Breast epithelium (tissue), 4 donors: Measurements from ENCODE around the gene DNAJA2. TPM values are rescaled to one million over a fixed set of nuclear protein-coding genes. Genes with fewer than 3 reads are reported as not detected.

Source experiments
- DNase-seq, 2 donors: peaks; one replicate each; pipeline ENCODE4 v3.0.0-alpha.2; 2019; ENCODE audit warnings: low spot score in 2 of 2
- H3K27ac ChIP-seq, 2 donors: fragments of 200-600 bp; sonication (generic) in 1 of 2; one replicate each; pipeline ENCODE4 v1.5.1; 2016 to 2019; ENCODE audit warnings: mild to moderate bottlenecking in 1 of 2
- H3K27me3 ChIP-seq, 2 donors: fragments of 200-600 bp; sonication (generic) in 1 of 2; one replicate each; pipeline versions ENCODE4 v1.5.1 to v1.6.0; 2017 to 2019; ENCODE audit warnings: control low read depth in 1 of 2, mild to moderate bottlenecking in 1 of 2
- H3K36me3 ChIP-seq: fragments of 200-600 bp; one replicate; pipeline ENCODE4 v1.5.1; 2019
- H3K4me1 ChIP-seq, 2 donors: fragments of 200-600 bp; sonication (generic); one replicate each; pipeline ENCODE4 v1.5.1; 2016 to 2019; ENCODE audit warnings: control low read depth in 1 of 2
- H3K4me3 ChIP-seq, 3 donors: fragments of 200-600 bp; sonication (generic); 1 replicate in 2 of 3; 2 replicates in 1 of 3; pipeline ENCODE4 v1.5.1; 2016 to 2019; ENCODE audit warnings: mild to moderate bottlenecking in 3 of 3, moderate library complexity in 2 of 3
- H3K9me3 ChIP-seq, 2 donors: fragments of 200-600 bp; sonication (generic) in 1 of 2; one replicate each; pipeline ENCODE4 v1.5.1; 2016 to 2019; ENCODE audit warnings: control low read depth in 1 of 2
- POLR2A ChIP-seq: fragments of 450-650 bp; IDR thresholded peaks from one replicate; pipeline ENCODE4 v1.6.1; 2016; ENCODE audit warnings: antibody characterized with exemption, mild to moderate bottlenecking, moderate library complexity
- POLR2AphosphoS5 ChIP-seq, 3 donors: sonication (generic); formaldehyde crosslinking; IDR thresholded peaks; one replicate each; pipeline ENCODE4 v1.6.1; 2017; ENCODE audit warnings: antibody characterized with exemption in 3 of 3
- intact Hi-C: fragments of 100-400 bp; cut with DNase I; formaldehyde crosslinking; loops from one replicate; pipeline ENCODE4 v1.15.1; 2023; ENCODE audit warnings: low total_unique reads
- total RNA-seq, 3 donors: library from RNA; depleted of rRNA; stranded (reverse); fragments of >200 nt; gene quantifications; one replicate each; pipeline ENCODE4 v1.1.0, GENCODE V29; 2016
- TF ChIP-seq, protein P1 (sequence below), 3 donors: fragments of 450-650 bp; IDR thresholded peaks; one replicate each; pipeline ENCODE4 v1.5.1; 2016 to 2017; ENCODE audit warnings: antibody characterized with exemption in 3 of 3, mild to moderate bottlenecking in 3 of 3, moderate library complexity in 3 of 3

DNAJA2 gene
- total RNA-seq, 3 donors from 2014 or later, result 44.6 to 65.3 (median 51.2) TPM

- Histone ChIP-seq H3K27me3 (no peaks in the 10 kb centered on the region), H3K36me3 (no peaks in the 10 kb centered on the region), H3K9me3 (no peaks in the 10 kb centered on the region), H3K4me3 (peak overlapping the region; percentile 73 to 99 (median 88)), H3K4me1 (peaks cover 4% of the 10 kb centered on the region in 2 donors), H3K27ac (peak overlapping the region; percentile 95 to 99)
- TF ChIP-seq POLR2A (no peak), POLR2AphosphoS5 (IDR thresholded peaks at IDR 0.05) (no peak)
- TF ChIP-seq, protein P1, sequence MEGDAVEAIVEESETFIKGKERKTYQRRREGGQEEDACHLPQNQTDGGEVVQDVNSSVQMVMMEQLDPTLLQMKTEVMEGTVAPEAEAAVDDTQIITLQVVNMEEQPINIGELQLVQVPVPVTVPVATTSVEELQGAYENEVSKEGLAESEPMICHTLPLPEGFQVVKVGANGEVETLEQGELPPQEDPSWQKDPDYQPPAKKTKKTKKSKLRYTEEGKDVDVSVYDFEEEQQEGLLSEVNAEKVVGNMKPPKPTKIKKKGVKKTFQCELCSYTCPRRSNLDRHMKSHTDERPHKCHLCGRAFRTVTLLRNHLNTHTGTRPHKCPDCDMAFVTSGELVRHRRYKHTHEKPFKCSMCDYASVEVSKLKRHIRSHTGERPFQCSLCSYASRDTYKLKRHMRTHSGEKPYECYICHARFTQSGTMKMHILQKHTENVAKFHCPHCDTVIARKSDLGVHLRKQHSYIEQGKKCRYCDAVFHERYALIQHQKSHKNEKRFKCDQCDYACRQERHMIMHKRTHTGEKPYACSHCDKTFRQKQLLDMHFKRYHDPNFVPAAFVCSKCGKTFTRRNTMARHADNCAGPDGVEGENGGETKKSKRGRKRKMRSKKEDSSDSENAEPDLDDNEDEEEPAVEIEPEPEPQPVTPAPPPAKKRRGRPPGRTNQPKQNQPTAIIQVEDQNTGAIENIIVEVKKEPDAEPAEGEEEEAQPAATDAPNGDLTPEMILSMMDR (IDR thresholded peaks at IDR 0.05), result no peak
- no peak for DNase-seq
- intact Hi-C loops, result no loop called here
Measured at GRCh38 chr16:46974352-46974751, 878 bp upstream of the DNAJA2 start.

DNA sequence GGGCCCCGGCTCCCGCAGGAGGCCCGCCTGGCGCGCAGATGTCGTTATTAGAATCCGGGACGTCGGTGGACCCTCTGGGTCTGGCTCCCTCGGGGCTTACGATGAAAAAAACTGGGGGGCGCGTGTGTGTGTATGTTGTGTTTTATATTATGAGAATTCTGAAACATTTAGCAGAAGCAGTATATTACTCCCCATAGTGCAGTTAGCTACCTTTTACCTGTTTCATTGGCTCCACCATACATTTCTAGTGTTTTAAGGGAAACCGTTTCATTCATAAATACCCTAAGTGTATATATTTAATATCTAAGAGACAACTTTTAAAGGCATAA is 486 bp upstream of the DNAJA2 start:
- DNase-seq, result no peak
- TF ChIP-seq POLR2A, result no peak
- TF ChIP-seq, protein P1 (IDR thresholded peaks at IDR 0.05), result no peak
- no peak for TF ChIP-seq POLR2AphosphoS5 (IDR thresholded peaks at IDR 0.05)
- no peaks in the 10 kb centered on the region for H3K36me3 ChIP-seq
- H3K27ac ChIP-seq, result peak overlapping the region; percentile 95 to 99
- peak overlapping the region; percentile 73 to 99 (median 88) for H3K4me3 ChIP-seq
- peaks cover 4% of the 10 kb centered on the region in 2 donors for H3K4me1 ChIP-seq
- intact Hi-C loops, result no loop called here
- no peaks in the 10 kb centered on the region for H3K27me3 ChIP-seq
- no peaks in the 10 kb centered on the region for H3K9me3 ChIP-seq

- TF ChIP-seq POLR2A (no peak), POLR2AphosphoS5 (IDR thresholded peaks at IDR 0.05) (no peak)
- TF ChIP-seq, protein P1 (IDR thresholded peaks at IDR 0.05), result no peak
- peak overlapping the region; percentile 95 to 99 for H3K27ac ChIP-seq
- peak overlapping the region; percentile 73 to 99 (median 88) for H3K4me3 ChIP-seq
- no peaks in the 10 kb centered on the region for H3K36me3 ChIP-seq
- intact Hi-C loops, result no loop called here
- peaks cover 4% of the 10 kb centered on the region in 2 donors for H3K4me1 ChIP-seq
- H3K27me3 ChIP-seq, result no peaks in the 10 kb centered on the region
- DNase-seq, result peak; percentile 21 to 56
- no peaks in the 10 kb centered on the region for H3K9me3 ChIP-seq
Measured at GRCh38 chr16:46972429-46973206, 856 bp downstream of the DNAJA2 start.

- intact Hi-C loops, result no loop called here
- no peak for TF ChIP-seq POLR2A
- TF ChIP-seq, protein P1 (IDR thresholded peaks at IDR 0.05), result no peak
- TF ChIP-seq POLR2AphosphoS5 (IDR thresholded peaks at IDR 0.05), result no peak
- DNase-seq, result no peak
- Histone ChIP-seq H3K27me3 (no peaks in the 10 kb centered on the region), H3K36me3 (no peaks in the 10 kb centered on the region), H3K27ac (no peak overlapping the region), H3K9me3 (no peaks in the 10 kb centered on the region), H3K4me1 (peaks cover 4% of the 10 kb centered on the region in 2 donors), H3K4me3 (no peak overlapping the region)
Measured at GRCh38 chr16:46971271-46971670, 2.2 kb downstream of the DNAJA2 start.

- H3K9me3 ChIP-seq, result no peaks in the 10 kb centered on the region
- H3K4me1 ChIP-seq, result peaks cover 4% of the 10 kb centered on the region in 2 donors
- intact Hi-C loops, result no loop called here
- no peaks in the 10 kb centered on the region for H3K36me3 ChIP-seq
- no peak for TF ChIP-seq POLR2AphosphoS5 (IDR thresholded peaks at IDR 0.05)
- TF ChIP-seq, protein P1 (IDR thresholded peaks at IDR 0.05), result no peak
- no peak overlapping the region for H3K4me3 ChIP-seq
- no peak overlapping the region for H3K27ac ChIP-seq
- H3K27me3 ChIP-seq, result no peaks in the 10 kb centered on the region
- no peak for DNase-seq
Measured at GRCh38 chr16:46970089-46970488, 3.4 kb downstream of the DNAJA2 start.
